HEK293 (cell line): Measurements from ENCODE around the gene CA6.

Source experiments
- CTCF ChIA-PET: fragments of 350-600 bp; formaldehyde crosslinking; extraction: SDS; loops from one replicate; lab custom pipeline; 2021; ENCODE audit warnings: antibody characterized with exemption; lab: Yijun Ruan, JAX
- POLR2A ChIA-PET: fragments of 300-600 bp; formaldehyde crosslinking; extraction: SDS; loops from one replicate; lab custom pipeline; 2020; ENCODE audit warnings: antibody characterized with exemption, inconsistent platforms; lab: Yijun Ruan, JAX
- H3K27ac ChIP-seq: fragments of 200-500 bp; sonication (Bioruptor generic); 2 replicates; pipeline ENCODE4 v1.5.1; 2014; ENCODE audit warnings: low read depth, low read length, control low read depth, inconsistent platforms; ENCODE audit errors: extremely low read depth
- H3K36me3 ChIP-seq, 2 experiments: fragments of 200-500 bp in 1 of 2; sonication (Bioruptor generic) in 1 of 2; 1 replicate in 1 of 2; 2 replicates in 1 of 2; pipeline ENCODE4 v1.5.1; 2014 to 2017; ENCODE audit warnings: inconsistent platforms in 2 of 2, low read length in 2 of 2; ENCODE audit not compliant: control insufficient read depth in 2 of 2, insufficient read depth in 1 of 2
- H3K4me1 ChIP-seq: fragments of 200-500 bp; sonication (Bioruptor generic); 2 replicates; pipeline ENCODE4 v1.5.1; 2014; ENCODE audit warnings: mild to moderate bottlenecking, low read length, inconsistent platforms; ENCODE audit not compliant: control insufficient read depth, insufficient read depth
- H3K4me3 ChIP-seq: 2 replicates; pipeline ENCODE4 v1.5.1; 2011; ENCODE audit warnings: low read depth, mild to moderate bottlenecking, control low read depth, low read length, moderate library complexity
- H3K9me3 ChIP-seq: fragments of 200-500 bp; sonication (Bioruptor generic); 2 replicates; pipeline ENCODE4 v1.5.1; 2014; ENCODE audit warnings: low read depth, low read length, inconsistent platforms; ENCODE audit not compliant: control insufficient read depth, insufficient read depth
- AEBP2 ChIP-seq: fragments of 450-650 bp; formaldehyde crosslinking; IDR thresholded peaks from 2 replicates; pipeline ENCODE4 v1.5.1; 2016; ENCODE audit warnings: missing biosample characterization, missing genetic modification characterization, borderline replicate concordance
- ATF2 ChIP-seq: fragments of 450-650 bp; formaldehyde crosslinking; IDR thresholded peaks from 2 replicates; pipeline ENCODE4 v1.5.1; 2016; ENCODE audit warnings: missing biosample characterization, missing genetic modification characterization, low read depth
- CTCF ChIP-seq: fragments of 450-650 bp; formaldehyde crosslinking; IDR thresholded peaks from 2 replicates; pipeline ENCODE4 v1.5.1; 2016; ENCODE audit warnings: missing biosample characterization, missing genetic modification characterization
- GFI1B ChIP-seq: fragments of 450-650 bp; formaldehyde crosslinking; IDR thresholded peaks from 2 replicates; pipeline ENCODE4 v1.5.1; 2016; ENCODE audit warnings: missing biosample characterization, missing genetic modification characterization
- PBX3 ChIP-seq: sonication (generic); formaldehyde crosslinking; IDR thresholded peaks from 2 replicates; pipeline ENCODE4 v1.8.1; 2022; ENCODE audit warnings: mild to moderate bottlenecking, moderate library complexity, missing genetic modification reagents
- RBAK ChIP-seq: fragments of 450-650 bp; formaldehyde crosslinking; IDR thresholded peaks from 2 replicates; pipeline ENCODE4 v1.5.1; 2016; ENCODE audit warnings: missing biosample characterization, missing genetic modification characterization
- SETDB1 ChIP-seq: IDR thresholded peaks from one replicate; pipeline ENCODE4 v1.6.1; 2017; ENCODE audit warnings: mild to moderate bottlenecking, low read length, moderate library complexity, mixed read lengths; ENCODE audit not compliant: insufficient read length
- ZBTB21 ChIP-seq: fragments of 450-650 bp; formaldehyde crosslinking; IDR thresholded peaks from 2 replicates; pipeline ENCODE4 v1.5.1; 2017; ENCODE audit warnings: missing biosample characterization, missing genetic modification characterization
- ZBTB49 ChIP-seq: fragments of 450-650 bp; formaldehyde crosslinking; IDR thresholded peaks from 2 replicates; pipeline ENCODE4 v1.5.1; 2016; ENCODE audit warnings: missing biosample characterization, missing genetic modification characterization, low read depth
- ZNF221 ChIP-seq: fragments of 450-650 bp; formaldehyde crosslinking; IDR thresholded peaks from 2 replicates; pipeline ENCODE4 v1.5.1; 2017; ENCODE audit warnings: missing biosample characterization, missing genetic modification characterization, borderline replicate concordance
- ZNF23 ChIP-seq: fragments of 450-650 bp; formaldehyde crosslinking; IDR thresholded peaks from 2 replicates; pipeline ENCODE4 v1.5.1; 2016; ENCODE audit warnings: missing biosample characterization, missing genetic modification characterization, borderline replicate concordance
- ZNF335 ChIP-seq: fragments of 450-650 bp; formaldehyde crosslinking; conservative IDR thresholded peaks from 2 replicates; pipeline ENCODE4 v1.5.1; 2016; ENCODE audit warnings: missing biosample characterization, missing genetic modification characterization
- ZNF433 ChIP-seq: fragments of 450-650 bp; formaldehyde crosslinking; IDR thresholded peaks from 2 replicates; pipeline ENCODE4 v1.5.1; 2016; ENCODE audit warnings: missing biosample characterization, missing genetic modification characterization, low read depth
- ZNF514 ChIP-seq: fragments of 450-650 bp; formaldehyde crosslinking; IDR thresholded peaks from 2 replicates; pipeline ENCODE4 v1.5.1; 2016; ENCODE audit warnings: missing biosample characterization, missing genetic modification characterization
- ZNF654 ChIP-seq: fragments of 450-650 bp; formaldehyde crosslinking; IDR thresholded peaks from 2 replicates; pipeline ENCODE4 v1.5.1; 2016; ENCODE audit warnings: low read depth, missing biosample characterization, missing genetic modification characterization
- ZNF830 ChIP-seq: fragments of 450-650 bp; IDR thresholded peaks from 2 replicates; pipeline ENCODE4 v1.5.0; 2018; ENCODE audit warnings: missing biosample characterization, missing genetic modification characterization, low read depth, mild to moderate bottlenecking, moderate library complexity
- ZXDB ChIP-seq: fragments of 450-650 bp; formaldehyde crosslinking; IDR thresholded peaks from 2 replicates; pipeline ENCODE4 v1.5.1; 2016; ENCODE audit warnings: missing biosample characterization, missing genetic modification characterization

The CA6 gene

GRCh38 chr1:8986814-8987190 is 41.1 kb downstream of the CA6 start (continued):
- no peak for TF ChIP-seq ZBTB49
- TF ChIP-seq ZXDB: no peak

- POLR2A ChIA-PET: no interaction called here
- no peak overlapping the region for H3K4me3 ChIP-seq
These were observed 42.4 kb downstream of the CA6 start for GRCh38 chr1:8987881-8988617.

GRCh38 chr1:8988618-8988967 is 42.9 kb downstream of the CA6 start:
- ChIA-PET POLR2A (no interaction called here), CTCF (interaction anchor here (0.7 to 7.4 kb wide), 4 partner anchors 16 to 887 kb away, joined by 4 to 57 read pairs (median 36); no protein-coding TSS in a partner anchor)
- Histone ChIP-seq H3K9me3 (no peaks in the 10 kb centered on the region), H3K36me3 (no peaks in the 10 kb centered on the region), H3K4me3 (no peak overlapping the region), H3K4me1 (no peaks in the 10 kb centered on the region), H3K27ac (no peak overlapping the region)
- TF ChIP-seq PBX3 (CRISPR knock-in tag): no peak
- no peak for TF ChIP-seq ZBTB21
- TF ChIP-seq GFI1B (tag by site-specific recombination): no peak
- TF ChIP-seq ZNF221 (tag by site-specific recombination): no peak
- TF ChIP-seq ZNF335 (tag by site-specific recombination): no peak
- no peak for TF ChIP-seq ATF2 (tag by site-specific recombination)
- TF ChIP-seq ZNF433: no peak
- no peak for TF ChIP-seq ZXDB
- no peak for TF ChIP-seq AEBP2 (tag by site-specific recombination)
- TF ChIP-seq ZNF830 (tag by site-specific recombination): no peak
- no peak for TF ChIP-seq RBAK
- TF ChIP-seq ZNF23 (tag by site-specific recombination): no peak

More at GRCh38 chr1:8987881-8988617, 42.4 kb downstream of the CA6 start:
- TF ChIP-seq ZNF654 (tag by site-specific recombination) (peak; percentile 64), ZNF514 (tag by site-specific recombination) (no peak), AEBP2 (tag by site-specific recombination) (no peak), SETDB1 (no peak), CTCF (peak; percentile 30)
- TF ChIP-seq, all 188 proteins: peak for 2
- CTCF ChIA-PET: interaction anchor here (0.6 to 7.4 kb wide), 23 partner anchors 17 to 1319 kb away, joined by 3 to 57 read pairs (median 4); no protein-coding TSS in a partner anchor
- no peaks in the 10 kb centered on the region for H3K9me3 ChIP-seq
- no peaks in the 10 kb centered on the region for H3K36me3 ChIP-seq
- H3K27ac ChIP-seq: no peak overlapping the region
- no peaks in the 10 kb centered on the region for H3K4me1 ChIP-seq
